Stomach (tissue), 9 donors: ENCODE data around the gene KCNQ1. TPM values are rescaled to one million over a fixed set of nuclear protein-coding genes. Genes with fewer than 3 reads are reported as not detected.

ENCODE experiments used
- DNase-seq, 2 donors: peaks; one replicate each; pipeline versions ENCODE4 v3.0.0 to v3.0.0-alpha.2; 2013 to 2019
- H3K27ac ChIP-seq, 5 donors: fragments of 200-600 bp in 4 of 5; sonication (generic) in 4 of 5; one replicate each; pipeline ENCODE4 v1.5.1; 2013 to 2019; ENCODE audit warnings: mild to moderate bottlenecking in 1 of 5, moderate library complexity in 1 of 5
- H3K27me3 ChIP-seq, 3 donors: fragments of 200-600 bp; sonication (generic); one replicate each; pipeline ENCODE4 v1.5.1; 2017 to 2019; ENCODE audit warnings: mixed run types in 1 of 3
- H3K36me3 ChIP-seq, 4 donors: fragments of 200-600 bp; sonication (generic); 1 replicate in 3 of 4; 2 replicates in 1 of 4; pipeline ENCODE4 v1.5.1; 2016 to 2019
- H3K4me1 ChIP-seq, 4 donors: fragments of 200-600 bp; sonication (generic); one replicate each; pipeline ENCODE4 v1.5.1; 2016 to 2019
- H3K4me3 ChIP-seq, 4 donors: fragments of 200-600 bp; sonication (generic) in 3 of 4; one replicate each; pipeline ENCODE4 v1.5.1; 2016 to 2019; ENCODE audit warnings: mild to moderate bottlenecking in 1 of 4
- H3K9me3 ChIP-seq, 4 donors: fragments of 200-600 bp; sonication (generic); one replicate each; pipeline ENCODE4 v1.5.1; 2016 to 2019
- CTCF ChIP-seq, 7 experiments: fragments of 450-650 bp in 4 of 7; fragments of 200-600 bp in 3 of 7; sonication (generic) in 3 of 7; IDR thresholded peaks; one replicate each; pipeline ENCODE4 v1.5.1; 2016 to 2019; ENCODE audit warnings: antibody characterized with exemption in 7 of 7, control low read depth in 2 of 7, mild to moderate bottlenecking in 1 of 7
- EP300 ChIP-seq: sonication (generic); formaldehyde crosslinking; IDR thresholded peaks from one replicate; pipeline ENCODE4 v1.6.1; 2017; ENCODE audit warnings: antibody characterized with exemption
- POLR2A ChIP-seq, 4 donors: fragments of 450-650 bp; IDR thresholded peaks; one replicate each; pipeline ENCODE4 v1.6.1; 2016; ENCODE audit warnings: antibody characterized with exemption in 4 of 4, control low read depth in 2 of 4, mild to moderate bottlenecking in 1 of 4, moderate library complexity in 1 of 4
- POLR2AphosphoS5 ChIP-seq, 3 donors: sonication (generic); formaldehyde crosslinking; IDR thresholded peaks; one replicate each; pipeline ENCODE4 v1.6.1; 2016; ENCODE audit warnings: antibody characterized with exemption in 3 of 3
- WGBS, 5 donors: extraction: QIAGEN DNeasy Blood & Tissue Kit in 3 of 5; methylation state at CpG; one replicate each; pipeline versions ENCODE4 v1.1.5 to v1.1.7; 2013 to 2018; 5-methylcytosine and 5-hydroxymethylcytosine counted together
- intact Hi-C: fragments of 100-400 bp; cut with DNase I; formaldehyde crosslinking; loops from one replicate; pipeline ENCODE4 v1.15.1; 2023; ENCODE audit warnings: low total_unique reads
- polyA plus RNA-seq, 3 donors: library from polyadenylated mRNA; stranded (reverse); fragments of 200-250 nt; gene quantifications; one replicate each; pipeline ENCODE4 v1.2.3, GENCODE V29; 2013
- total RNA-seq, 5 donors: library from RNA; depleted of rRNA; stranded (reverse); fragments of >200 nt; gene quantifications; one replicate each; pipeline versions ENCODE4 v1.1.0 to v1.2.3, GENCODE V29; 2014 to 2016
- donor health status: healthy with polysubstance abuse.
- donor health status: Bipolar disorder and iron deficiency.
- donor health status: healthy.

KCNQ1 gene
- total and polyA plus RNA-seq, 8 donors: 12.1 to 155 (median 49.0) TPM

- WGBS, 5 donors: 91 to 95% (median 93%) methylated on average over 16 to 23 of the region's 23 CpGs
- TF ChIP-seq EP300 (no peak), CTCF (IDR thresholded peaks at IDR 0.05) (no peak), POLR2A (IDR thresholded peaks at IDR 0.05) (no peak), POLR2AphosphoS5 (IDR thresholded peaks at IDR 0.05) (no peak)
- intact Hi-C loops: no loop called here
Observed at GRCh38 chr11:2581931-2582350, 137.1 kb downstream of the KCNQ1 start.

GRCh38 chr11:2582351-2582945 is 137.6 kb downstream of the KCNQ1 start:
- H3K27ac ChIP-seq: no peak overlapping the region
- 80 to 95% (median 84%) methylated on average over 6 to 12 of the region's 12 CpGs for WGBS, 5 donors
- peaks cover 0 to 18% (median 8%) of the 10 kb centered on the region in 4 donors for H3K36me3 ChIP-seq
- H3K27me3 ChIP-seq: no peaks in the 10 kb centered on the region
- DNase-seq: peak; percentile 25 to 50
- H3K4me1 ChIP-seq: peaks cover 6 to 13% (median 12%) of the 10 kb centered on the region in 4 donors
- no peak for TF ChIP-seq EP300
- TF ChIP-seq POLR2A (IDR thresholded peaks at IDR 0.05): no peak
- no peak for TF ChIP-seq CTCF (IDR thresholded peaks at IDR 0.05)
- TF ChIP-seq POLR2AphosphoS5 (IDR thresholded peaks at IDR 0.05): no peak
- H3K4me3 ChIP-seq: no peak overlapping the region
- no peaks in the 10 kb centered on the region for H3K9me3 ChIP-seq
- intact Hi-C loops: no loop called here

More at GRCh38 chr11:2581931-2582350, 137.1 kb downstream of the KCNQ1 start:
- H3K4me3 ChIP-seq: no peak overlapping the region
- peaks cover 0 to 16% (median 7%) of the 10 kb centered on the region in 4 donors for H3K36me3 ChIP-seq
- H3K4me1 ChIP-seq: peaks cover 10 to 19% (median 16%) of the 10 kb centered on the region in 4 donors
- H3K9me3 ChIP-seq: no peaks in the 10 kb centered on the region
- no peaks in the 10 kb centered on the region for H3K27me3 ChIP-seq
- no peak overlapping the region for H3K27ac ChIP-seq
- peak; percentile 5 to 24 for DNase-seq

GRCh38 chr11:2582946-2583604 is 138.3 kb downstream of the KCNQ1 start:
- H3K36me3 ChIP-seq: peaks cover 0 to 22% (median 11%) of the 10 kb centered on the region in 4 donors
- no peak overlapping the region for H3K4me3 ChIP-seq
- TF ChIP-seq EP300 (no peak), POLR2A (IDR thresholded peaks at IDR 0.05) (no peak), CTCF (IDR thresholded peaks at IDR 0.05) (no peak), POLR2AphosphoS5 (IDR thresholded peaks at IDR 0.05) (no peak)
- H3K27ac ChIP-seq: no peak overlapping the region
- H3K27me3 ChIP-seq: no peaks in the 10 kb centered on the region
- 82 to 91% (median 89%) methylated on average over 25 to 33 of the region's 33 CpGs for WGBS, 5 donors
- peak in 1 of 2 donors; percentile 24 for DNase-seq
- no peaks in the 10 kb centered on the region for H3K9me3 ChIP-seq
- peaks cover 0 to 7% (median 6%) of the 10 kb centered on the region in 4 donors for H3K4me1 ChIP-seq
- intact Hi-C loops: no loop called here

- 93 to 98% (median 93%) methylated on average over 6 of the region's 6 CpGs for WGBS, 5 donors
- DNase-seq: peak; percentile 1 to 18
- H3K9me3 ChIP-seq: no peaks in the 10 kb centered on the region
- H3K4me1 ChIP-seq: peaks cover 0 to 2% (median under 1%) of the 10 kb centered on the region in 4 donors
- no peak for TF ChIP-seq CTCF (IDR thresholded peaks at IDR 0.05)
- no peak for TF ChIP-seq POLR2A (IDR thresholded peaks at IDR 0.05)
- TF ChIP-seq EP300: no peak
- no peak for TF ChIP-seq POLR2AphosphoS5 (IDR thresholded peaks at IDR 0.05)
- H3K36me3 ChIP-seq: peaks cover 0 to 27% (median 15%) of the 10 kb centered on the region in 4 donors
- no peaks in the 10 kb centered on the region for H3K27me3 ChIP-seq
- no peak overlapping the region for H3K27ac ChIP-seq
- intact Hi-C loops: no loop called here
- H3K4me3 ChIP-seq: no peak overlapping the region
Observed at GRCh38 chr11:2583605-2583958, 138.8 kb downstream of the KCNQ1 start.
